OCI-LY3 (cell line): ENCODE results near the gene HPD.

ENCODE experiments used
- CTCF ChIP-seq: fragments of 200-600, 300-600 bp; sonication (generic); IDR thresholded peaks from 2 replicates; pipeline ENCODE4 v1.5.1; 2014; ENCODE audit warnings: antibody characterized with exemption, low read length, low read depth
- EZH2phosphoT487 ChIP-seq: fragments of 200-600 bp; shearing (Covaris generic); IDR thresholded peaks from 2 replicates; pipeline ENCODE4 v1.6.1; 2018; ENCODE audit warnings: antibody characterized with exemption, mixed run types, low read depth

GRCh38 chr12:121816925-121817647 is 41.6 kb downstream of the HPD start:
- TF ChIP-seq CTCF = no peak
- TF ChIP-seq EZH2phosphoT487 = no peak
